ACC112 (cell line): ENCODE data around the gene MICU2.

Source experiments
- H2AFZ ChIP-seq: fragments of 200-600 bp; sonication (generic); one replicate; pipeline ENCODE4 v1.6.0; 2017; ENCODE audit warnings: antibody characterized with exemption, low read length; ENCODE audit not compliant: unreplicated experiment
- H3K27ac ChIP-seq: fragments of 200-600 bp; sonication (generic); 2 replicates; pipeline ENCODE4 v1.5.1; 2014; ENCODE audit warnings: low read depth, mild to moderate bottlenecking, antibody characterized with exemption, low read length, moderate library complexity
- H3K27me3 ChIP-seq: fragments of 200-600 bp; sonication (generic); 2 replicates; pipeline ENCODE4 v1.6.1; 2014; ENCODE audit warnings: mild to moderate bottlenecking, antibody characterized with exemption, low read length, moderate library complexity, mixed read lengths; ENCODE audit not compliant: insufficient read depth
- H3K36me3 ChIP-seq: fragments of 200-600 bp; sonication (generic); 2 replicates; pipeline ENCODE4 v1.6.1; 2016; ENCODE audit warnings: mild to moderate bottlenecking, antibody characterized with exemption, low read length, moderate library complexity, mixed read lengths; ENCODE audit not compliant: insufficient read depth
- H3K4me1 ChIP-seq: fragments of 200-600 bp; sonication (generic); one replicate; pipeline ENCODE4 v1.6.1; 2016; ENCODE audit warnings: low read length, mixed read lengths; ENCODE audit not compliant: insufficient read depth, unreplicated experiment, control insufficient read depth
- H3K4me3 ChIP-seq: fragments of 200-600 bp; sonication (generic); 2 replicates; pipeline ENCODE4 v1.5.1; 2014; ENCODE audit warnings: mild to moderate bottlenecking, low read depth, low read length
- H3K79me2 ChIP-seq: fragments of 200-600 bp; sonication (generic); one replicate; pipeline ENCODE4 v1.6.0; 2016; ENCODE audit warnings: low read length; ENCODE audit not compliant: control insufficient read depth, unreplicated experiment, insufficient read depth

MICU2 gene, protein sequence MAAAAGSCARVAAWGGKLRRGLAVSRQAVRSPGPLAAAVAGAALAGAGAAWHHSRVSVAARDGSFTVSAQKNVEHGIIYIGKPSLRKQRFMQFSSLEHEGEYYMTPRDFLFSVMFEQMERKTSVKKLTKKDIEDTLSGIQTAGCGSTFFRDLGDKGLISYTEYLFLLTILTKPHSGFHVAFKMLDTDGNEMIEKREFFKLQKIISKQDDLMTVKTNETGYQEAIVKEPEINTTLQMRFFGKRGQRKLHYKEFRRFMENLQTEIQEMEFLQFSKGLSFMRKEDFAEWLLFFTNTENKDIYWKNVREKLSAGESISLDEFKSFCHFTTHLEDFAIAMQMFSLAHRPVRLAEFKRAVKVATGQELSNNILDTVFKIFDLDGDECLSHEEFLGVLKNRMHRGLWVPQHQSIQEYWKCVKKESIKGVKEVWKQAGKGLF

DNA sequence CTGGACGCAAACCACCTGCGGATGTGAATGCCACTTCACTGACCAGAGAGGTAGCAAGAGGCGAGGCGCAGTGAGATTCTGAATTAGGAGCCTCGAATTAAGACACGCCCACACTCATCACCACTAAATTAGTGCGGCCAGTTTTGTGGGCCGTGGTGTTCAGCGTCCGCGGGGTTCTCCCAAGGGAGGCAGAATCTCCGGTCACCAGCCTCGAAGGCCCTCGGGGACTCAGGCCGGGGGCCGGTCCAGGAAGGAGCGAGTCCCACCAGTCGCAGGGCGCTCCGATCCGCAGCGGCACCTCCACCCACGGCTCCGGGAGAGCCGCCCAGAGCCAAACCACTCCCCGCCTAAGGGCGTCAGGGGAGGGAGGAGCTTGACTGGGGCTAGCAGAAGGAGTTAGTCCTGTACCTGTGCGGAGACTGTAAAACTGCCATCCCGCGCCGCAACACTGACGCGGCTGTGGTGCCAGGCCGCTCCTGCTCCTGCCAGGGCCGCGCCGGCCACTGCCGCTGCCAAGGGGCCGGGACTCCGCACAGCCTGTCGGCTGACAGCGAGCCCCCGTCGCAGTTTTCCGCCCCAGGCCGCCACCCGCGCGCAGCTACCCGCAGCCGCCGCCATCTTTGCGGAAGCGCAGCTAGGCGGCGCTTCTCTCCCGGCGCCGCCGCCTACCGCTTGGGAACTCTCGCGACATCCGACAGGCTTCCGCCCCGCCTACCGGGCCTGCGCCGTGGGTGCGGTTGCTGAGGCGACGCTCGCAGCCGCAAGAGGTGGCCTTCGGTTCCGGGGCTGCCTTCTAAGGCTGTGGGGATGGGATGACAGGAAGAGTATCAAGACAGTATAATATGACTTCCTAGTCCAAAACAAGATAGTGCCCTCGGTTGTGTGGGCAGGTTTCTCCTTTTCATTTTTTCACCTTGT lies at the start of gene MICU2:
Gene MICU2, minus strand, starts transcription at position 640 of the 918 bp plus-strand sequence. Its CDS starts 22 bp downstream, at position 618.
- Histone ChIP-seq H3K4me3 (peak within 1 kb of the TSS; percentile 93), H3K27me3 (no peaks in the 10 kb centered on the region), H2AFZ (peak within 1 kb of the TSS; percentile 49), H3K4me1 (peaks cover 6% of the 10 kb centered on the region), H3K36me3 (peaks cover 4% of the 10 kb centered on the region; the same call in 1 of the 2 replicates), H3K27ac (peak within 1 kb of the TSS; percentile 75), H3K79me2 (peaks cover 28% of the 10 kb centered on the region)

DNA sequence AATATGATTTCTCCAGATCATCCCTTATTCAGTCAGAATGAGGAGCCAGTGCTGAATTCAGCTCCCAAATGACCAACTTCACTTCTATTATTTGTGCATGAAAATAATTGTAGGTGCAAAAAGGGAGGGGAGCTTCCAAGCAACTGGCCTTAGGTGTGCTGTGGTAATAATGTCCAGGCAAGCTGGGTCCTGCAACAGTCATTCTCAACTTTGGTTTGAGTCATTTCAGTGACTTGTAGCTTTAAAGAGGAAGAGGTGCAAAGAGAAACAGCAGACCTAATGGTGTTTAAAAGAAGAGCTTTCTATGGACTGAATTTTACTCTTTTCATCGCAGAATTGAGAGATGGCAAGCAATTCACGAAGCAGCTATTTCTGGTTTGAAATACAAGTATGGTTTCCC lies 37.7 kb upstream of the MICU2 start:
- peaks cover 23% of the 10 kb centered on the region for H3K27me3 ChIP-seq
- H3K27ac ChIP-seq = no peak overlapping the region
- no peaks in the 10 kb centered on the region for H3K36me3 ChIP-seq
- H3K79me2 ChIP-seq = no peaks in the 10 kb centered on the region
- H2AFZ ChIP-seq = no peak overlapping the region
- no peak overlapping the region for H3K4me3 ChIP-seq
- H3K4me1 ChIP-seq = no peaks in the 10 kb centered on the region

DNA sequence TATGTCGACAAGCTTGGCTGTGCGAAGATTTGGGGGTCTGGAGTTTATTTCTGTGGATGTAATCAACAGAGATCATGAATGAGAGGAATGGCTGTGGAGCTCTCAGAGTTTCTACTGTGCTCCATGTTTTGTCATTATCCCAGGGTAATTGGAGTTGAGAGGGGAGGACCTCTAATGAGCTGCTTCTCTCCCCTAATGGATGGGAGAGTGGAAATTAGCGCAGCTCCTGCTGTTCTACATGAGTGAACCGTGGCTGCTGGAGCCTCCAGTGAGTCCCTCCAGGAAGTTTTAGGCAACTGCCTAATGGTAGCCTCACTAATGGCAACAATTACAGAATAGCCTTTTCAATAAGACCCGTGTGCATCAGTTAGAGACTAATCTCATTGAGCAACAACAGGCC lies 35.6 kb upstream of the MICU2 start:
- Histone ChIP-seq H3K4me3 (no peak overlapping the region), H2AFZ (no peak overlapping the region), H3K79me2 (no peaks in the 10 kb centered on the region), H3K27ac (no peak overlapping the region), H3K36me3 (no peaks in the 10 kb centered on the region), H3K27me3 (peaks cover 27% of the 10 kb centered on the region), H3K4me1 (no peaks in the 10 kb centered on the region)

DNA sequence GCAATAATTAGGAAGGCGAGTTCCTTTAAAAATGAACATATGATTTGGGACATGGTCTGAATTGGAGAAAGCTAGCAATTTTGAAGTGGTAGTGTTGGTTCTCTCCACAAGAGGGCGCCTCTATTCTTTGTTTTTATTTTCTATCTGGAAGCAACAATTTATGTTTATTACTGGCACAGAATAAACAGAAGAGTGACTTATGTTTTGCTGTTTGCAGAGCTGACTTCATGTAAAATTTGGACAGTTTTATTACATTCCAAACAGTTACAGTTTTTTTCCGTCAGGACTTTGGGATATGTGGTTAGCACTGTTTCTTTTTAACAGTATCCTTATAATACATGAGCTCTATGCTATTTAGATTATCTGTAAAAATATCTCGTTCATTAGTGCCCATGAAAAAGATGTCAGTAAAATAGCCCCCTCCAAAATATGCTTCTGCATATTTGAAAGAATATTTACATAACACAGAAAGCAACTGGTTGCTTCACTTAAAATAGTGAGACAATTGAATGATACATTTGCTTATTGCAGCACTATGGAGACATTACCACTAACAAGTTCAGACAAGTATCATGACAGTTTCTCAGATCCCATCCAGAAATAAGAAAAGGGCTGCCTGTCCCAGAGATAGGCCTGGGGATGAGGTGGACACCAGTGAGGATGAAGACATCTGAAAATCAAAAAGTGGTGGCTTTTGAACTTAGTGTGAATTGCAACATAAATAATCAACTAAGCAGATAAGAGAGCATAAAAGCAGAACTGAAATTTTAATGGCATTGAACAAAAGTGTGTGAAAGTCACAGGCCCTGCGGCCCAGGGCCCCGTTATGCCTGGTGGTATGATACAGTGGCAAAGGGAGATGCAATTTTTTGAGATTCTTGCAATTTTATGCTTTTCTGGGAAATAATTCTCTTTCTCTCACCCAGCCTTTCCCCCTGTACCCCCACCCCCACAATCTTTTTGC lies 34.6 kb upstream of the MICU2 start:
- H3K27me3 ChIP-seq = peaks cover 26% of the 10 kb centered on the region
- no peaks in the 10 kb centered on the region for H3K4me1 ChIP-seq
- no peak overlapping the region for H3K27ac ChIP-seq
- H3K4me3 ChIP-seq = no peak overlapping the region
- H3K36me3 ChIP-seq = no peaks in the 10 kb centered on the region
- H2AFZ ChIP-seq = no peak overlapping the region
- no peaks in the 10 kb centered on the region for H3K79me2 ChIP-seq

- peaks cover 23% of the 10 kb centered on the region for H3K27me3 ChIP-seq
- no peaks in the 10 kb centered on the region for H3K79me2 ChIP-seq
- H2AFZ ChIP-seq = no peak overlapping the region
- H3K27ac ChIP-seq = no peak overlapping the region
- H3K4me3 ChIP-seq = no peak overlapping the region
- H3K4me1 ChIP-seq = no peaks in the 10 kb centered on the region
- H3K36me3 ChIP-seq = no peaks in the 10 kb centered on the region
Observed at GRCh38 chr13:21637296-21637695, 33.3 kb upstream of the MICU2 start.

GRCh38 chr13:21636656-21637055 lies 32.7 kb upstream of the MICU2 start:
- H3K27ac ChIP-seq = no peak overlapping the region
- peaks cover 17% of the 10 kb centered on the region for H3K27me3 ChIP-seq
- H3K79me2 ChIP-seq = no peaks in the 10 kb centered on the region

GRCh38 chr13:21632196-21632595 lies 28.2 kb upstream of the MICU2 start:
- Histone ChIP-seq H2AFZ (no peak overlapping the region), H3K27ac (no peak overlapping the region), H3K79me2 (no peaks in the 10 kb centered on the region), H3K4me1 (no peaks in the 10 kb centered on the region), H3K27me3 (peaks cover 19% of the 10 kb centered on the region), H3K36me3 (no peaks in the 10 kb centered on the region), H3K4me3 (no peak overlapping the region)

More at GRCh38 chr13:21636656-21637055, 32.7 kb upstream of the MICU2 start:
- Histone ChIP-seq H2AFZ (no peak overlapping the region), H3K4me3 (no peak overlapping the region), H3K4me1 (no peaks in the 10 kb centered on the region), H3K36me3 (no peaks in the 10 kb centered on the region)

GRCh38 chr13:21625366-21625765 lies 21.4 kb upstream of the MICU2 start:
- H2AFZ ChIP-seq = no peak overlapping the region

GRCh38 chr13:21620861-21621260 lies 16.9 kb upstream of the MICU2 start:
- Histone ChIP-seq H3K4me3 (no peak overlapping the region), H3K27me3 (peaks cover 37% of the 10 kb centered on the region), H3K27ac (no peak overlapping the region), H3K4me1 (peaks cover 8% of the 10 kb centered on the region), H3K36me3 (no peaks in the 10 kb centered on the region), H2AFZ (no peak overlapping the region), H3K79me2 (no peaks in the 10 kb centered on the region)

More at GRCh38 chr13:21625366-21625765, 21.4 kb upstream of the MICU2 start:
- no peaks in the 10 kb centered on the region for H3K36me3 ChIP-seq
- no peak overlapping the region for H3K27ac ChIP-seq
- peaks cover 23% of the 10 kb centered on the region for H3K27me3 ChIP-seq
- no peaks in the 10 kb centered on the region for H3K79me2 ChIP-seq
- H3K4me1 ChIP-seq = no peaks in the 10 kb centered on the region
- peak overlapping the region; percentile 45; the same call in 1 of the 2 replicates for H3K4me3 ChIP-seq
